ENCODE results near the gene CCNY. TPM values are rescaled to one million over a fixed set of nuclear protein-coding genes. Genes with fewer than 3 reads are reported as not detected.

The CCNY gene
- total RNA-seq, 1 experiment from 2014 or later, result 49.7 TPM

DNA sequence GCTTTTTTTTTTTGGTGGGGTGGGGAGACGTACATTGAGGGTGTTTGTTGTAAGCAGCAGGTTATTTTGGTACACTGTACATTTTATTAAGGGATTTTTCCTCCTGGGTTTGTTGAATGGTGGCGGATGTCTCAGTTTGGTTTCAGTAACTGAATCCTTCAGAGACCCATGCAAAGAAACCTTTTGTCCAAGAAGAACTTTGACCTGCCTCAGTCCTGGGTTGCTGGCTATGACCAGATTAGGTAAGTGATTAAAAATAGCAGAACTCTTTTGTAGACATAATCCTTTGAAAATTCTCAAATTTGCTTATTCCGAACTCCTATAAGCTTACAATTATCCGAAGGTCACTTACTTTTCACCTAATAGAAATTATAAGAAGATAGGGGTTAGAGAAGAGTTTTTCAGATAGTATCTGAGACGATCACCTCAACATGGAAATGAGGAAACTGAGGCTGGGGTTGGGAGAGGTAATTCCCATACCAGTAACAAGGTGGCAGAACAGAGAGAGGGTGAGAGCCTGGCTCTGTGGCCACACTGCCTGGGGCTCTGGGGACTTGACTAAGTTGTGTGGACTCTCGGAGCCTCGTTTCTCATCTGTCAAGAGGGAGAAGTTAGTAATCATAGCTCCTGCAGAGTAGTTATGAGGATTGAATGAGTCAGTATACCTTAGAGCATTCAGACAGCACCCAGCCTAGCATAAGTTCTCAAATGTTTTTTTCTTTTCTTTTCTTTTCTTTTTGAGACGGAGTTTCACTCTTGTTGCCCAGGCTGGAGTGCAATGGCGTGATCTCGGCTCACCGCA is 87.4 kb downstream of the CCNY start:
- H3K27me3 ChIP-seq (ENCODE audit: control insufficient read depth, insufficient read depth, low read length), result no peaks in the 10 kb centered on the region
- H3K36me3 ChIP-seq (replicated peaks; ENCODE audit: control insufficient read depth, insufficient read depth, low read length), result no peaks in the 10 kb centered on the region
- no peak for DNase-seq
- no peak overlapping the region for H3K4me3 ChIP-seq (ENCODE audit: insufficient read depth, low read depth, low read length)

DNA sequence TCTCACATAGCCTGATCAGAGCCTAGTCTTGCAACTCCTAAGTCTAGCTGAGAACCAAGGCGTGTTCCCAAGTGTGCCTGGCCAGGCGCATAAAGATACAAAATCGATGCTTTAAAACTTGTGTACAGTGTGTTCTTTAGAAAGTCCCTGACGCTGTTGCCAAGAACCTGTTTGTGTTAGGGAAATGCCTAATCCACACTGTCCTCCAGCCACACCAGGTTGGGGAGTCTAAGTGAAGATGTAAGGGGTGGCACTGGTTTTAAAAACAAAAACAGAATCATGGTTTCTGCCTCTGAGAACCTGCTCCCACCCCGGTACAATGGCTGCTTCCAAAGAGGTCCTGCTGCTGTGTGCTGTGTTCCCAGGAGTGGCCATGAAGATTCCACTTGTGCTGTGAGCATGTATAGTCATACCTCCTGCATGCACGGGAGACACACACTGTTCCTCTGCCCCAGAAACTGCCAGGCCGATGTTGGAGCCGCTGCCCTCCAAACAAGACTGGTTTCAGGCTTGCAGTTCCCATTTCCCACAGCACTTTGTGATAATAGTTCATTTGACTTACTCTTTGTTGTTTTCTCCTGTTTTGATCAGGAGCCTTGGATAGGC is 88.5 kb downstream of the CCNY start:
- H3K36me3 ChIP-seq (replicated peaks; ENCODE audit: control insufficient read depth, insufficient read depth, low read length), result no peaks in the 10 kb centered on the region

DNA sequence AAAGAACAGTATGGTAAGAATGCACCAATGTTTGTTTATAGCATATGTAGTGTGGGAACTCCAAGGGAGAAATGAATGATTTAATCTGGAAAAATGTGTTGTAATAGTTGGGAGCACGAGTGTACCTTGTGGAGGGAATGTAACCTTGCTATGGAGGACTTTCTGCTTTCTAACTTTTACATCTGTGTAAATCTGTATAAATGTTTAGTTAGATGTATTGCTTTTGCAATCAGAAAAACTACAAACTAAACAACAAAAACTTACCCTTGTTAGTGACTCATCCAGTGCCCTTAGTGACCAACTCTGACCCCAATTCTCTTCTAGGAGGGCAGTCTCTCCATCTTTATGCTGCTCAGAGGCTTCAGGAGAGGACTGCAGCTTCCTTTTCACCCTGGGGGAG is 89.3 kb downstream of the CCNY start:
- DNase-seq, result no peak
- H3K36me3 ChIP-seq (replicated peaks; ENCODE audit: control insufficient read depth, insufficient read depth, low read length), result no peaks in the 10 kb centered on the region
- no peaks in the 10 kb centered on the region for H3K27me3 ChIP-seq (ENCODE audit: control insufficient read depth, insufficient read depth, low read length)
- H3K4me3 ChIP-seq (ENCODE audit: insufficient read depth, low read depth, low read length), result no peak overlapping the region

More for the DNA sequence above, 88.5 kb downstream of the CCNY start:
- DNase-seq, result no peak
- H3K4me3 ChIP-seq (ENCODE audit: insufficient read depth, low read depth, low read length), result no peak overlapping the region
- H3K27me3 ChIP-seq (ENCODE audit: control insufficient read depth, insufficient read depth, low read length), result no peaks in the 10 kb centered on the region

DNA sequence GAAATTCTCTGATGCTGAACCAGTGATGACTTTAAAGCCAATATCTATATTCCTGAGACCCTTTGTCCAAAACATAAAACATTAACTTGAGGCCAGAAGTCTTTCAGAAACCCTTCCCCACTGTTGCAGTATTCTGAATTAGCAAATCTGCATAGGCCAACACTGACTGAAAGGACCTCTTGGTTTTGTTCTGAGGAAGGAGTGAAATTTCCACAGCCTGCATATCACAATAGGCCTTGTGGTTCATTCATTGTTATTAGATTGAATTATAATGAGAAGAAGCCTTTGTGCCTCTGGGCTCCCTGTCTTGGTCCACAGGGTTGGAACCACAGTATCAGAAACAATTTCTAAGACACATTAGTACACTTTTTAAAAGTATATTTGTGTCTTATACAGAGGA is 90.3 kb downstream of the CCNY start:
- H3K27me3 ChIP-seq (ENCODE audit: control insufficient read depth, insufficient read depth, low read length), result no peaks in the 10 kb centered on the region
- DNase-seq, result no peak
- no peaks in the 10 kb centered on the region for H3K36me3 ChIP-seq (replicated peaks; ENCODE audit: control insufficient read depth, insufficient read depth, low read length)
- no peak overlapping the region for H3K4me3 ChIP-seq (ENCODE audit: insufficient read depth, low read depth, low read length)

DNA sequence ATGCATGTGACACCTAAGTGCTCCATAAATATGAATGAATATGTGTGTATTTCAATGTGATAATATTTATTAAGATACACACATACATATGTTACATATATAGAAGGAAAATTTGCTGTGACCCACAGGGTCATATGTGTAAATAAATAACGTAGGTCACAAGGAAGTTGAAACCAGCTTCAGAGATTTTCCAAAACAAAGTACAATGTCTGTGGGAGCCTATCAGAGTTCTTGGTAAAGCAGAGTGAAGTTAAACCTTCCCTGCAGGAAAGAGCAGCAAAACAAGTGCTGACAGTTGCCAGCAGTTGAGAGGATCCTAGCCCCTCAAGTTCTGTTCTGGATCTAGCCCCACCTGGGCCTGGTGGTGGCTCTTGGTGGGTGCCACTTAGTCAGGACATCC is 91.2 kb downstream of the CCNY start:
- DNase-seq, result no peak
- Histone ChIP-seq H3K4me3 (ENCODE audit: insufficient read depth, low read depth, low read length) (no peak overlapping the region), H3K27me3 (ENCODE audit: control insufficient read depth, insufficient read depth, low read length) (no peaks in the 10 kb centered on the region), H3K36me3 (replicated peaks; ENCODE audit: control insufficient read depth, insufficient read depth, low read length) (no peaks in the 10 kb centered on the region)

DNA sequence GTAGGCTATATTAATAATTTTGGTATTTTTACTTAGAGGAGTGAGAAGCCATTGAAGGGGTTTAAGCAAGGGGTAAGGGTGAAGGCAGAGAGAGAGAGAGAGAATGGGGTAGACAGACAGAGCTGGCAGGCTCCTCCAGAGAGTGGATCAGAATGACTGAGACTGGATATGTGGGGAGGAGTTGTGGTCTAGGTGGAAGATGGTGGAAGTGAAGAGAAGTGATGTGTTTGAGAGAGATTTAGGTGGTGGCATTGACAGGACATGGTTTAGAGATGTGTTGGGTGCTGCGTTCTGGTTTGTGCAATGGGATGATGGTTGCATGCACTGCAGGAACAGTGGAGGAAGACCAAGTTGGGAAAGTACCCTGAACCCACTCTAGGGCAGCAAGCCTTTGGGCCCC is 92.2 kb downstream of the CCNY start:
- H3K4me3 ChIP-seq (ENCODE audit: insufficient read depth, low read depth, low read length), result no peak overlapping the region
- no peak for DNase-seq
- H3K36me3 ChIP-seq (replicated peaks; ENCODE audit: control insufficient read depth, insufficient read depth, low read length), result no peaks in the 10 kb centered on the region
- H3K27me3 ChIP-seq (ENCODE audit: control insufficient read depth, insufficient read depth, low read length), result no peaks in the 10 kb centered on the region

DNA sequence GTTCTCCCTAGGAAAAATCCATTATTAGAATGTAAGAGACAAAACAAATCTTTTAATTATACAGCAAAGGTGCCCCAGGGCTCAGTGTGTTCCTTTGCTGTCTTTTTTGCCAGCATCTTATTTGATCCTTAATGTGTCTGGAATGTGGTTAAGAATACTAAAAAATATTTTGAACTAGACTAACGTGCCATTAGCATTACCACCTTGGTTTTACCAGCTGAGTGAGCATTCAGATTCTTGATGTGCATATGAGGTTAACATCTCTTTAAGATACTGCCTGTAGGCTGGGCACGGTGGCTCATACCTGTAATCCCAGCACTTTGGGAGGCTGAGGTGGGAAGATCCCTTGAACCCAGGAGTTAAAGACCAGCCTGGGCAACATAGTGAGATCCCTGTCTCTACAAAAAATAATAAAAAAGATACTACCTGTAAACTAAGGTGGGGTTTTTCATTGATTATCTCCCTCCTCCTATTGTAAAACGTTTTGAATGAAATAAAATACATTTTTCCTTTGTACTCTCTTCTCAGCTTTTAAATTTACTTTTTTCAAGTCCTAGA is 96.6 kb downstream of the CCNY start:
- H3K36me3 ChIP-seq (replicated peaks; ENCODE audit: control insufficient read depth, insufficient read depth, low read length), result no peaks in the 10 kb centered on the region
- H3K4me3 ChIP-seq (ENCODE audit: insufficient read depth, low read depth, low read length), result no peak overlapping the region
- no peaks in the 10 kb centered on the region for H3K27me3 ChIP-seq (ENCODE audit: control insufficient read depth, insufficient read depth, low read length)
- no peak for DNase-seq

DNA sequence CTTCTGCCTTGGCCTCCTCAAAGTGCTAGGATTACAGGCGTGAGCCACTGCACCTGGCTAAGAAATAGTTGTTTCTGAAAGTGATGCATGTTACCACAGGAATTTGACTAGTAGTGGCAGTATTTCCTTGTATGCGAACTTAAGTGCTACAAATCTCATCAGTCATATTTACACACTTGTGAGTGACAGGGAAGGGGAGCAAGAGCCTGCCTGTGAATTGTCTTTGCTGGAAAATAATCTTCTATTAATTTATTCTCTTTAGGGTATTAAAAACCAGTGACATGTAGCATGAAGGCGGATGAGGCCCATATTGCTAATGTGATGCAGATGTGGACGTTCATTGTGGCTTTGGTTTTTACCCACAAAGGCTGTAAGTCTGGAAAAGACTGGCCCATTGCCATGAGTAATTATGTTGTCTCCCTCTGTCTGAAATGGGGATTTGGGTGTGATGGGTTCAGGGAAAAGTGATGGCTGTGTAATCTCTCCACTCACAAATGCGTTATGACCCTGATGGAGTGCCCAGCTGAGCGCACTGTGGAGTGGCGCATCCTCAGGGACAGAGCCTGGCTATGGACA is 97.6 kb downstream of the CCNY start:
- Histone ChIP-seq H3K36me3 (replicated peaks; ENCODE audit: control insufficient read depth, insufficient read depth, low read length) (no peaks in the 10 kb centered on the region), H3K4me3 (ENCODE audit: insufficient read depth, low read depth, low read length) (no peak overlapping the region), H3K27me3 (ENCODE audit: control insufficient read depth, insufficient read depth, low read length) (no peaks in the 10 kb centered on the region)
- DNase-seq, result no peak

DNA sequence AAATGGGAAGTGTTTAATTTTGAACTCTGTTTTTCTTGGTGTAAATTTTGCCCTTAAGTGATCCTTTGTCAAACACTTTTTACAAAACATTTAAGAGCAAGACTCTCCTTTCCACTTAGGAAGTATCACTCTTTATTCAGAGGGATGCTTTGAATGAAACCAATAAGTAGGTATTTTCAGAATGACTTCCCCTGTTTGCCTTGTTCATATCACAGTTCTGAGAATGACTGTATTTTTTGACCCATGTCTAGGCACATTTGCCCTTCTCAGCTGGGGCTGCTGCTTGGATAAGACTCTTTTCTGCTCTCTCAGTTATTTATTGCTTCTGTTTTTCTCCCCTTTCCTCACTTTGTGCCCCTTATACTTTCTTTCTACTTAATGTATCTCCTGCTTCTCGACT is 98.2 kb downstream of the CCNY start:
- Histone ChIP-seq H3K27me3 (ENCODE audit: control insufficient read depth, insufficient read depth, low read length) (no peaks in the 10 kb centered on the region), H3K4me3 (ENCODE audit: insufficient read depth, low read depth, low read length) (no peak overlapping the region), H3K36me3 (replicated peaks; ENCODE audit: control insufficient read depth, insufficient read depth, low read length) (no peaks in the 10 kb centered on the region)
- no peak for DNase-seq

DNA sequence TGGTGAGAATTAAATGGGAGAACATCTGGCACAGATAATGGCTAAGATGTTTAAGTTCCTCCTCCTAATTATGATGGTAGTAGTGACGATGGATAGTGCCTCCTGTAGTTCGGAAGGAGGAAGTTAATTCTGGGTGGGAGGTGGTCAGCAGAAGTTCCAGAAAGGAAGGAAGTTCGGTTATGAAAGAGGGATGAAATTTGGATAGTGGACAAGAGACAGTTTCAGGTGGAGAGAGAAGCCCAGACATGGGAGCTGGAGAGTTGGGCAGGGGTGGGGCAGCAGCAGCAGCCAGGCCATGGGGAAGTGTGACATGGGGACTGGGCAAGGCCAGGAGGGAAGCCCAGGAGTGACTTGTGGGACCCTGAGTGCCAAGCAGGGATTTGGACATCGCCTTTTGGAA is 99.5 kb downstream of the CCNY start:
- H3K36me3 ChIP-seq (replicated peaks; ENCODE audit: control insufficient read depth, insufficient read depth, low read length), result no peaks in the 10 kb centered on the region
- DNase-seq, result no peak

DNA sequence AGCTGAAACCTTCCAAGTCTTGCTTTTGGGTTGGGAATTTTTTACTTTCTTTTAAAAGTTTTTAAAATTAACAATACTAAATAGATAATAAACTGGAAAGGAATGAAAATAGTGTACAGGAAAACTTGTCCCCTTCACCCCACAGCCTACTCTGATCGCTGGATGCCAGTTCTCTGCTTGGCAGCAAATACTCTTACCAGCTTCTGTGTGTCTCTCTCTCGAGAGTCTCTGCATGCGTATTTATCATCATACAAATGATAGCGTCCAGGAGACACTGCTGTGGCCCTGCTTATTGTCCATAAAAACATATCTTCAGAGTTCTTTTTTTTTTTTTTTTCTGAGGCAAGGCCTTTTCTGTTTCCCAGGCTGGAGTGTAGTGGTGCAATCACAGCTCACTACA is 101.5 kb downstream of the CCNY start:
- no peak overlapping the region for H3K4me3 ChIP-seq (ENCODE audit: insufficient read depth, low read depth, low read length)

More for the DNA sequence above, 99.5 kb downstream of the CCNY start:
- no peaks in the 10 kb centered on the region for H3K27me3 ChIP-seq (ENCODE audit: control insufficient read depth, insufficient read depth, low read length)
- H3K4me3 ChIP-seq (ENCODE audit: insufficient read depth, low read depth, low read length), result no peak overlapping the region

DNA sequence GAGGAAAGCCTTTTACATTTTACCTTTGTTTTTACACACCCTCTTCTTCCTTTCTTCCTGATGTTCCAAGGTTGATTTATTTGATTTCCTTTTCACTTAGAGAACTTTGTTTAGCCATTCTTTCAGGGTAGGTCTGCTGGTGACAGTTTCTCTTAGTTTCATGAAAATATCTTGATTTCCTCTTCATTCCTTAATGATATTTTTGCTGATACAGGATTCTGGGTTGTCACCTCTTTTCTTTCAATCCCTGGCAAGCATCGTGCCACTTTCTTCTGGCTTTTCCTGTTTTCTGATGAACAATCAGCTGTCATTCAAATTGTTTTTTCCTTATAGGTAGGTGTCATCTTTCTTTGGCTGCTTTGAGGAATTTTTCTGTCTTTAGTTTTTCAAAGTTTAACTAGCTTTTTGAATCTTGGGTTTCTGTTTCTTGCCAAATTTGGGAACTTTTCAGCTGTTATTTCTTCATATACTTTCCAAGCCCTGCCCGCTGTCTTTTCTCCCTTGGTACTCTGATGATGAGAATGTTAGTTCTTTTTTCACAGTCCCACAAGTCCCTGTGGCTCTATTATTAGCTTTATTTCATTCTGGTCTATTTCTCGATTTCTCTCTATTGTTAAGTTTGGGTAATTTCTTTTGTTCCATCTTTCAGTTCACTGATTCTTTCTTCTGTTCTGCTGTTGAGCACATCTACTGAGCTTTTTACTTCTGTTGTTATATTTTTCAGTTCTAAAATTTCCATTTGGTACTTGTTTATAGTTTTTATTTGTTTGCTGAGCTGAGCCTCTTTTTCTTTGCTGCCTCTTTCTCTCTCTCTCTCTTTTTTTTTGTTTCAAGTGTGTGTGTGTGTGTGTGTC is 102.6 kb downstream of the CCNY start:
- H3K27me3 ChIP-seq (ENCODE audit: control insufficient read depth, insufficient read depth, low read length), result no peaks in the 10 kb centered on the region
- no peak for DNase-seq
- no peaks in the 10 kb centered on the region for H3K36me3 ChIP-seq (replicated peaks; ENCODE audit: control insufficient read depth, insufficient read depth, low read length)
- H3K4me3 ChIP-seq (ENCODE audit: insufficient read depth, low read depth, low read length), result no peak overlapping the region

More for the DNA sequence above, 101.5 kb downstream of the CCNY start:
- no peaks in the 10 kb centered on the region for H3K36me3 ChIP-seq (replicated peaks; ENCODE audit: control insufficient read depth, insufficient read depth, low read length)
- no peaks in the 10 kb centered on the region for H3K27me3 ChIP-seq (ENCODE audit: control insufficient read depth, insufficient read depth, low read length)
- no peak for DNase-seq

DNA sequence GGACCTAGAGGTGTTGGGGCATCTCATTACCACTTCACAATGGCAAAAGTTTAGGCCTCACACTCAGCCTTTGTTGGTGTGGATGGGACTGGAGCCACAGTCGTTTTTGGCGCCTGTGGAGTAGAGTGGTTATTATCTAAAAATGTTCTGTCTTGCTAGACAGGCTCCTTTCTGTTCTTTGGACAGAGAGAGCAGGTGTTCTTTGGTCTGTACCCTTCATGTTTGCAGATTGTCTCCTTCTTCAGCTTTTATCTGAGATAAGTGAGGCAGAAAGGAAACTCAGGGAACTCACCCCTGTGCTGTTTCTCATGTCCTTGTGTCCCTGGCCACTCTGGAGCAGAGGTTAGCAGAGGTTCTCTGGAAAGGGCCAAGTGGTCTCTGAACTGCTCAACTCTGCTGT is 103.7 kb downstream of the CCNY start:
- Histone ChIP-seq H3K36me3 (replicated peaks; ENCODE audit: control insufficient read depth, insufficient read depth, low read length) (no peaks in the 10 kb centered on the region), H3K27me3 (ENCODE audit: control insufficient read depth, insufficient read depth, low read length) (no peaks in the 10 kb centered on the region), H3K4me3 (ENCODE audit: insufficient read depth, low read depth, low read length) (no peak overlapping the region)
- no peak for DNase-seq

DNA sequence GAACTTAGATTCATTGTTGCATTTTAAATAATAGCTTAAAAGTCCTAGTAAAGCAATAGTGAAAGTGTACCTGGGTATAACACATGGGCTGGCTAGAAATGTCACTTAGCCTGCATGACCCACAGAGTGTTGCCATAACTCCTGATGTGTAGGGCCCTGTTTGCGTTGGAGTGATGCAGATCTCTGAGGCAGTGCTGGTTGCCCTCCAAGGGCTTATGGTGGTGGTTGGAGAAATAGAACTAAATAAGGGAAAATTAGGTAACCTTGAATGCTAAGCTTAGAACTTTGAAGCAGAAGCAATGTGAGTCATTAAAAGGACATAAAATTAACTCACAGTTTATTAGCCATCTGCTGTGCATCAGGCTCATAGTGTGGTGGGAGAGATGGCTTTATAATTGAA is 105.7 kb downstream of the CCNY start:
- no peak for DNase-seq
- no peaks in the 10 kb centered on the region for H3K27me3 ChIP-seq (ENCODE audit: control insufficient read depth, insufficient read depth, low read length)
- H3K36me3 ChIP-seq (replicated peaks; ENCODE audit: control insufficient read depth, insufficient read depth, low read length), result no peaks in the 10 kb centered on the region
- H3K4me3 ChIP-seq (ENCODE audit: insufficient read depth, low read depth, low read length), result no peak overlapping the region

Data from H7 (cell line).